ENCODE data around the gene ADAMTS13. TPM values are rescaled to one million over a fixed set of nuclear protein-coding genes. Genes with fewer than 3 reads are reported as not detected.

ADAMTS13 gene
- total RNA-seq, 4 donors from 2014 or later: 2.6 to 12.7 (median 7.2) TPM

DNA sequence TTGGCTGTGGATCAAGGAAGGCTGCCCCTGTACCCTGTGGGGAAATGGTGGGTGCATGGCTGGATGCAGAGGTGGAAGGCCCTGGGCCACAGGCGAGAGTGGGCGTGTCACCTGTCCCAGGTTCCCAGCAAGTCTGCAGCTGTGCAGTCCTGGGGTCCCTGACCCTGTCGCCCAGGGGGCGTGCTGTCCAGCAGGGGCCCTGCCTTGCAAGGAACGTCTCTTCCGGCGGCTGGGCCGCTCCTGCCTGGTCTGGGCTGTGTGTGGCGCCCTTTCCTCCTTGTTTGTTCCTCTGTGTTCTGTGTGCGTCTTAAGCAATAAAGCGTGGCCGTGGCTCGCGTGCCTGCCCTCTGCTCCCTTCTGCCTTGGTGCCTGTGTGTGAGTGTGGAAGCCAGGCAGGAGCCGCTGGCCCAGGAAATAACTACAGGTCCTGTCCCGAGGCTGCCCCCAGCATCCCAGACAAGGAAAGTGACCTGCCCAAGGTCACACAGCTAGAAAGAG lies 48.3 kb downstream of the ADAMTS13 start:
- Histone ChIP-seq H3K9me3 (no peaks in the 10 kb centered on the region), H3K27me3 (no peaks in the 10 kb centered on the region), H3K4me1 (peaks cover 0 to 25% (median 10%) of the 10 kb centered on the region in 4 donors), H3K27ac (peak overlapping the region in 1 of 4 donors; percentile 17), H3K36me3 (no peaks in the 10 kb centered on the region), H3K4me3 (no peak overlapping the region)
- intact Hi-C loops (cut with DNase I; ENCODE audit: low total_unique reads): no loop called here
- 76 to 100% methylated on average over 1 to 16 of the region's 16 CpGs for WGBS, 2 donors (ENCODE audit: low coverage in 1 of 2)
- TF ChIP-seq, protein P1, sequence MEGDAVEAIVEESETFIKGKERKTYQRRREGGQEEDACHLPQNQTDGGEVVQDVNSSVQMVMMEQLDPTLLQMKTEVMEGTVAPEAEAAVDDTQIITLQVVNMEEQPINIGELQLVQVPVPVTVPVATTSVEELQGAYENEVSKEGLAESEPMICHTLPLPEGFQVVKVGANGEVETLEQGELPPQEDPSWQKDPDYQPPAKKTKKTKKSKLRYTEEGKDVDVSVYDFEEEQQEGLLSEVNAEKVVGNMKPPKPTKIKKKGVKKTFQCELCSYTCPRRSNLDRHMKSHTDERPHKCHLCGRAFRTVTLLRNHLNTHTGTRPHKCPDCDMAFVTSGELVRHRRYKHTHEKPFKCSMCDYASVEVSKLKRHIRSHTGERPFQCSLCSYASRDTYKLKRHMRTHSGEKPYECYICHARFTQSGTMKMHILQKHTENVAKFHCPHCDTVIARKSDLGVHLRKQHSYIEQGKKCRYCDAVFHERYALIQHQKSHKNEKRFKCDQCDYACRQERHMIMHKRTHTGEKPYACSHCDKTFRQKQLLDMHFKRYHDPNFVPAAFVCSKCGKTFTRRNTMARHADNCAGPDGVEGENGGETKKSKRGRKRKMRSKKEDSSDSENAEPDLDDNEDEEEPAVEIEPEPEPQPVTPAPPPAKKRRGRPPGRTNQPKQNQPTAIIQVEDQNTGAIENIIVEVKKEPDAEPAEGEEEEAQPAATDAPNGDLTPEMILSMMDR (IDR thresholded peaks at IDR 0.05): no peak
- no peak for TF ChIP-seq POLR2AphosphoS5 (IDR thresholded peaks at IDR 0.05)
- no peak for TF ChIP-seq POLR2A (IDR thresholded peaks at IDR 0.05)
- TF ChIP-seq EP300 (IDR thresholded peaks at IDR 0.05; ENCODE audit: low read depth): no peak
- in situ Hi-C loops (cut with MboI; ENCODE audit: low pct_ligation_motif_present in 1 of 4, low pct_unique_long_range_greater_than_20kb in 1 of 4, low sequenced_read_pairs in 3 of 4): no loop called here
- DNase-seq: no peak

DNA sequence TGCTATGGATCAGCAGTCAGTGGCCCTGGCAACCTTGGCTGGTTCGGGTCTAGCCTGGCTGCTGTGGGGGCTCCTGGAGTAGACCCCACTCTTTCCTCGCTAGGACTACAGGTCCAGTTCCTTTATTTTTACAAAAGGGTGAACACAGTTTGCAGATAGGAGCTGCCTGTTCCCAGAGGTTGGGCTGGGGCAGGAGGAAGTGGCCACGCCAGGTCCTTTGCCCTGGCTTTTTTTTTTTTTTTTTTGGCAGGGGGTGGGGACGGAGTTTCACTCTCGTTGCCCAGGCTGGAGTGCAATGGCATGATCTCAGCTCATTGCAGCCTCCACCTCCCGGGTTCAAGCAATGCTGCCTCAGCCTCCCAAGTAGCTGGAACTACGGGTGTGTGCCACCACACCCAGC lies 48.8 kb downstream of the ADAMTS13 start:
- WGBS, 2 donors (ENCODE audit: low coverage in 1 of 2): 20 to 76% methylated on average over 1 to 7 of the region's 7 CpGs
- no peaks in the 10 kb centered on the region for H3K27me3 ChIP-seq
- H3K4me3 ChIP-seq: no peak overlapping the region
- no peak for DNase-seq
- in situ Hi-C loops (cut with MboI; ENCODE audit: low pct_ligation_motif_present in 1 of 4, low pct_unique_long_range_greater_than_20kb in 1 of 4, low sequenced_read_pairs in 3 of 4): no loop called here
- peaks cover 0 to 25% (median 10%) of the 10 kb centered on the region in 4 donors for H3K4me1 ChIP-seq
- H3K9me3 ChIP-seq: no peaks in the 10 kb centered on the region
- intact Hi-C loops (cut with DNase I; ENCODE audit: low total_unique reads): no loop called here
- H3K27ac ChIP-seq: peak overlapping the region in 2 of 4 donors; percentile 17 to 29
- H3K36me3 ChIP-seq: no peaks in the 10 kb centered on the region
- TF ChIP-seq POLR2A (IDR thresholded peaks at IDR 0.05): no peak
- TF ChIP-seq POLR2AphosphoS5 (IDR thresholded peaks at IDR 0.05): no peak
- TF ChIP-seq, protein P1 (IDR thresholded peaks at IDR 0.05): no peak
- no peak for TF ChIP-seq EP300 (IDR thresholded peaks at IDR 0.05; ENCODE audit: low read depth)

GRCh38 chr9:133471551-133472276 lies 49.5 kb downstream of the ADAMTS13 start:
- H3K27ac ChIP-seq: peak overlapping the region in 1 of 4 donors; percentile 29
- whole genome bisulfite sequencing, 2 donors (ENCODE audit: low coverage in 1 of 2): 70% methylated on average over 27 of the region's 27 CpGs; no CpG with 5 or more reads in 1 of the 2 donors
- intact Hi-C loops (cut with DNase I; ENCODE audit: low total_unique reads): no loop called here

DNA sequence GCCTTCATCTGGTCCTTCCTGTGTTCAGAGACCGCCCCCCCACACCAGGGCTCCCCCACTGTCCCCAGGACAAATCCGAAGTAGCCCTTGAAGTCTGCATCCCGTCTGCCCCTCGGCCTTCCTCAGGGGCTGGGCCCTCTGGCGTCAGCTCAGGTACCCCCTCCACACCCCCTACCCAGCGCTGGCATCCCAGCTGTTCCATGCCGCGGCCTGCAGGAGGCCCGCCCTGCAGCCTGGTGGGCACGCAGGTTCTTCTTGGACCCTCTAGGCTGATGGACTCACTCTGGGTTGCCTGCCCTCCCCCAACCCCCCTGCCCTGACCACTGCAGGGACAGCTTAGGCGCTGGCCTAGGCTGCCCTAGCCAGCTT lies 50.1 kb downstream of the ADAMTS13 start:
- no peaks in the 10 kb centered on the region for H3K36me3 ChIP-seq
- H3K4me1 ChIP-seq: peaks cover 0 to 25% (median 10%) of the 10 kb centered on the region in 4 donors
- no peaks in the 10 kb centered on the region for H3K9me3 ChIP-seq
- in situ Hi-C loops (cut with MboI; ENCODE audit: low pct_ligation_motif_present in 1 of 4, low pct_unique_long_range_greater_than_20kb in 1 of 4, low sequenced_read_pairs in 3 of 4) (no loop called here), intact Hi-C loops (cut with DNase I; ENCODE audit: low total_unique reads) (no loop called here)
- H3K27ac ChIP-seq: no peak overlapping the region
- no peak for DNase-seq
- no peaks in the 10 kb centered on the region for H3K27me3 ChIP-seq
- H3K4me3 ChIP-seq: no peak overlapping the region
- TF ChIP-seq EP300 (IDR thresholded peaks at IDR 0.05; ENCODE audit: low read depth) (no peak), POLR2AphosphoS5 (IDR thresholded peaks at IDR 0.05) (no peak), POLR2A (IDR thresholded peaks at IDR 0.05) (no peak)
- TF ChIP-seq, protein P1 (IDR thresholded peaks at IDR 0.05): no peak
- WGBS, 2 donors (ENCODE audit: low coverage in 1 of 2): 89% methylated on average over 9 of the region's 11 CpGs; no CpG with 5 or more reads in 1 of the 2 donors

More at GRCh38 chr9:133471551-133472276, 49.5 kb downstream of the ADAMTS13 start:
- H3K4me1 ChIP-seq: peaks cover 0 to 25% (median 10%) of the 10 kb centered on the region in 4 donors
- H3K9me3 ChIP-seq: no peaks in the 10 kb centered on the region
- no peaks in the 10 kb centered on the region for H3K36me3 ChIP-seq
- peak in 1 of 3 donors; percentile 5 for TF ChIP-seq POLR2AphosphoS5 (IDR thresholded peaks at IDR 0.05)
- TF ChIP-seq EP300 (IDR thresholded peaks at IDR 0.05; ENCODE audit: low read depth): no peak
- H3K4me3 ChIP-seq: no peak overlapping the region
- DNase-seq: peak; percentile 55
- no peaks in the 10 kb centered on the region for H3K27me3 ChIP-seq
- in situ Hi-C loops (cut with MboI; ENCODE audit: low pct_ligation_motif_present in 1 of 4, low pct_unique_long_range_greater_than_20kb in 1 of 4, low sequenced_read_pairs in 3 of 4): no loop called here

Data from transverse colon (tissue), 4 donors.